ENCODE data around the gene ABCG1. TPM values are rescaled to one million over a fixed set of nuclear protein-coding genes. Genes with fewer than 3 reads are reported as not detected.

ABCG1 gene
- total and polyA plus RNA-seq, 7 donors = 6.0 to 19.3 (median 11.6) TPM

GRCh38 chr21:42226626-42227025, 7.7 kb downstream of the ABCG1 start:
- H3K27ac ChIP-seq = peak overlapping the region in 1 of 4 donors; percentile 67
- H3K4me1 ChIP-seq = peaks cover 0 to 55% (median 40%) of the 10 kb centered on the region in 4 donors
- H3K4me3 ChIP-seq = no peak overlapping the region
- intact Hi-C loops (cut with DNase I) = loop anchor here (10.0 kb wide), 2 partner anchors 212 to 352 kb away; partner anchors contain the start of genes PRDM15 and ZBTB21
- 43 to 81% methylated on average over 2 of the region's 2 CpGs for WGBS, 2 donors
- H3K36me3 ChIP-seq = peaks cover 0 to 7% (median 2%) of the 10 kb centered on the region in 4 donors
- no peaks in the 10 kb centered on the region for H3K27me3 ChIP-seq
- DNase-seq = no peak
- H3K9me3 ChIP-seq = no peaks in the 10 kb centered on the region
- TF ChIP-seq CTCF (IDR thresholded peaks at IDR 0.05) (no peak), POLR2AphosphoS5 (IDR thresholded peaks at IDR 0.05) (no peak), POLR2A (IDR thresholded peaks at IDR 0.05) (no peak), EP300 (IDR thresholded peaks at IDR 0.05) (no peak)

GRCh38 chr21:42227909-42228708, 9.2 kb downstream of the ABCG1 start:
- Histone ChIP-seq H3K4me1 (peaks cover 0 to 59% (median 44%) of the 10 kb centered on the region in 4 donors), H3K4me3 (no peak overlapping the region), H3K9me3 (no peaks in the 10 kb centered on the region), H3K36me3 (peaks cover 0 to 7% (median 2%) of the 10 kb centered on the region in 4 donors), H3K27me3 (no peaks in the 10 kb centered on the region), H3K27ac (peak overlapping the region; percentile 35 to 67 (median 58))
- DNase-seq = peak; percentile 97
- intact Hi-C loops (cut with DNase I) = loop anchor here (10.0 kb wide), 2 partner anchors 213 to 353 kb away; partner anchors contain the start of genes PRDM15 and ZBTB21
- whole genome bisulfite sequencing, 2 donors = 17 to 21% methylated on average over 10 of the region's 10 CpGs
- TF ChIP-seq EP300 (IDR thresholded peaks at IDR 0.05) (peak in 1 of 4 donors; percentile 33), POLR2A (IDR thresholded peaks at IDR 0.05) (no peak), POLR2AphosphoS5 (IDR thresholded peaks at IDR 0.05) (peak in 3 of 4 donors; percentile 16 to 71 (median 40)), CTCF (IDR thresholded peaks at IDR 0.05) (no peak)

DNA sequence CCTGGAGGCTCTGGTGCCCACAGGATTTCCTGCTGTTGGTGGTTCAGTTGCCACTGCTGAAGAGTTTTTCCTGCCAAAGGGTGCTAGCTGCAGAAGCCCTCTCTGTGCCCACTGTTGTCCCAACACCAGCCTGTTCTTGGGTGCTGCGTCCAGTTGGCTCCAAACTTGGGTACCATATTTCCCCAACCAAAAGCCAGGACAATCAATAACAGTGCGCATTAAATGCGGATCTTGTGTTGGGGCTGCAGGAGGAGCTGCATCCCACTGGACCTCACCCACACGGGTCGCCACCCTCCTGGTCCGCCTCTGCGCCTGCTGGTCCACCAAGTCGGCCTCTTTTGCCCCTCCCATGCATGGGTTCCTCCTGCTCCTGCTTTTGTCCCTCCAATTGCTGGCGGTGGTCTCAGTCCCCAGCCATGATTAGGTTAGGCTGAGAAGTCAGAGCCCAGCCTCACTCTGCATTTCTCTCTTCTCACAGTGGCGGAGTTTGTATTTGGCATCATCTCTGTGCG, 9.8 kb downstream of the ABCG1 start:
- H3K36me3 ChIP-seq = peaks cover 0 to 7% (median 2%) of the 10 kb centered on the region in 4 donors
- DNase-seq = peak; percentile 58
- 93 to 97% methylated on average over 11 of the region's 11 CpGs for WGBS, 2 donors
- H3K9me3 ChIP-seq = no peaks in the 10 kb centered on the region
- no peak overlapping the region for H3K4me3 ChIP-seq
- intact Hi-C loops (cut with DNase I) = loop anchor here (10.0 kb wide), 2 partner anchors 214 to 354 kb away; partner anchors contain the start of genes PRDM15 and ZBTB21
- peak overlapping the region; percentile 33 to 67 (median 58) for H3K27ac ChIP-seq
- TF ChIP-seq POLR2A (IDR thresholded peaks at IDR 0.05) = no peak
- no peak for TF ChIP-seq EP300 (IDR thresholded peaks at IDR 0.05)
- H3K4me1 ChIP-seq = peaks cover 0 to 65% (median 51%) of the 10 kb centered on the region in 4 donors
- H3K27me3 ChIP-seq = no peaks in the 10 kb centered on the region

GRCh38 chr21:42229676-42230075, 10.7 kb downstream of the ABCG1 start:
- no peaks in the 10 kb centered on the region for H3K27me3 ChIP-seq
- no peaks in the 10 kb centered on the region for H3K9me3 ChIP-seq
- WGBS, 2 donors = 91 to 96% methylated on average over 7 of the region's 7 CpGs
- H3K4me1 ChIP-seq = peaks cover 0 to 73% (median 59%) of the 10 kb centered on the region in 4 donors
- no peak for TF ChIP-seq EP300 (IDR thresholded peaks at IDR 0.05)
- no peak for TF ChIP-seq POLR2AphosphoS5 (IDR thresholded peaks at IDR 0.05)
- no peak for TF ChIP-seq POLR2A (IDR thresholded peaks at IDR 0.05)
- no peak for TF ChIP-seq CTCF (IDR thresholded peaks at IDR 0.05)
- H3K4me3 ChIP-seq = no peak overlapping the region
- peak overlapping the region in 1 of 4 donors; percentile 67 for H3K27ac ChIP-seq
- DNase-seq = peak; percentile 40
- peaks cover 0 to 7% (median 2%) of the 10 kb centered on the region in 4 donors for H3K36me3 ChIP-seq
- intact Hi-C loops (cut with DNase I) = loop anchor here (10.0 kb wide), 3 partner anchors 215 to 805 kb away; partner anchors contain the start of genes MX1, PRDM15 and ZBTB21

DNA sequence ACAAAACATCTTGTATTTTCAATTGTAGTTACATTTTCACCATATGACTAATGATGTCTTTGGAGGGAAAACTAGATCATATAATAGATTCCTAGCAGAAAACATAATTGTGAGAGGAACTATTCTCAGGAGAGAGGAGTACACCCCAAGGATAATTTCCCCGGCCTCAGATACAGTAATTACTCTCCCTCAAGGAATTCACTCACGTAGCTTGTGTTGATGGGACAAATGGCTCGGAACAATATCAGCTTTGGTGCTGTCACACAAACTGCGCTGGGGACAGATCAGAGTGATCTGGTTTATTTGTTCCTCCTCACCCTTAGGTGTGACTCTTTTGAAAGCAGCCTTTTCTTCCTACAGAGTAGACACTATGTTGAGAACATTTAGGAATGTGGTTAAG, 11.2 kb downstream of the ABCG1 start:
- Histone ChIP-seq H3K4me1 (peaks cover 0 to 78% (median 63%) of the 10 kb centered on the region in 4 donors), H3K4me3 (no peak overlapping the region), H3K36me3 (peaks cover 0 to 7% (median 2%) of the 10 kb centered on the region in 4 donors), H3K27me3 (no peaks in the 10 kb centered on the region), H3K27ac (peak overlapping the region in 2 of 4 donors; percentile 31 to 90), H3K9me3 (no peaks in the 10 kb centered on the region)
- 89 to 93% methylated on average over 4 of the region's 4 CpGs for WGBS, 2 donors
- intact Hi-C loops (cut with DNase I) = loop anchor here (10.0 kb wide), 1 partner anchor 805 kb away; the partner anchor contains the start of gene MX1
- TF ChIP-seq CTCF (IDR thresholded peaks at IDR 0.05) = no peak
- TF ChIP-seq POLR2A (IDR thresholded peaks at IDR 0.05) = no peak
- no peak for TF ChIP-seq EP300 (IDR thresholded peaks at IDR 0.05)
- no peak for TF ChIP-seq POLR2AphosphoS5 (IDR thresholded peaks at IDR 0.05)
- peak; percentile 8 for DNase-seq
